HEK293 (cell line): ENCODE measurements around the gene AHCYL1.

Source experiments
- CTCF ChIA-PET: fragments of 350-600 bp; formaldehyde crosslinking; extraction: SDS; loops from one replicate; lab custom pipeline; 2021; ENCODE audit warnings: antibody characterized with exemption; lab: Yijun Ruan, JAX
- POLR2A ChIA-PET: fragments of 300-600 bp; formaldehyde crosslinking; extraction: SDS; loops from one replicate; lab custom pipeline; 2020; ENCODE audit warnings: antibody characterized with exemption, inconsistent platforms; lab: Yijun Ruan, JAX
- H3K27ac ChIP-seq: fragments of 200-500 bp; sonication (Bioruptor generic); 2 replicates; pipeline ENCODE4 v1.5.1; 2014; ENCODE audit warnings: low read depth, low read length, control low read depth, inconsistent platforms; ENCODE audit errors: extremely low read depth
- H3K36me3 ChIP-seq, 2 experiments: fragments of 200-500 bp in 1 of 2; sonication (Bioruptor generic) in 1 of 2; 1 replicate in 1 of 2; 2 replicates in 1 of 2; pipeline ENCODE4 v1.5.1; 2014 to 2017; ENCODE audit warnings: inconsistent platforms in 2 of 2, low read length in 2 of 2; ENCODE audit not compliant: control insufficient read depth in 2 of 2, insufficient read depth in 1 of 2
- H3K4me1 ChIP-seq: fragments of 200-500 bp; sonication (Bioruptor generic); 2 replicates; pipeline ENCODE4 v1.5.1; 2014; ENCODE audit warnings: mild to moderate bottlenecking, low read length, inconsistent platforms; ENCODE audit not compliant: control insufficient read depth, insufficient read depth
- H3K4me3 ChIP-seq: 2 replicates; pipeline ENCODE4 v1.5.1; 2011; ENCODE audit warnings: low read depth, mild to moderate bottlenecking, control low read depth, low read length, moderate library complexity
- H3K9me3 ChIP-seq: fragments of 200-500 bp; sonication (Bioruptor generic); 2 replicates; pipeline ENCODE4 v1.5.1; 2014; ENCODE audit warnings: low read depth, low read length, inconsistent platforms; ENCODE audit not compliant: control insufficient read depth, insufficient read depth
- GLI2 ChIP-seq: fragments of 450-650 bp; formaldehyde crosslinking; IDR thresholded peaks from 2 replicates; pipeline ENCODE4; 2017; ENCODE audit warnings: missing biosample characterization, missing genetic modification characterization, low read depth, borderline replicate concordance
- GLI4 ChIP-seq: fragments of 450-650 bp; formaldehyde crosslinking; IDR thresholded peaks from 2 replicates; pipeline ENCODE4 v1.5.1; 2016; ENCODE audit warnings: missing biosample characterization, missing genetic modification characterization
- IKZF3 ChIP-seq: fragments of 450-650 bp; IDR thresholded peaks from 2 replicates; pipeline ENCODE4 v1.5.0; 2018; ENCODE audit warnings: missing biosample characterization, mild to moderate bottlenecking, missing genetic modification characterization, moderate library complexity
- KLF10 ChIP-seq: fragments of 450-650 bp; IDR thresholded peaks from 2 replicates; pipeline ENCODE4 v1.5.1; 2018; ENCODE audit warnings: missing biosample characterization, mild to moderate bottlenecking, missing genetic modification characterization
- KLF9 ChIP-seq: fragments of 450-650 bp; formaldehyde crosslinking; IDR thresholded peaks from 2 replicates; pipeline ENCODE4 v1.5.1; 2016; ENCODE audit warnings: missing biosample characterization, missing genetic modification characterization, low read depth
- PRDM1 ChIP-seq: fragments of 450-650 bp; formaldehyde crosslinking; IDR thresholded peaks from 2 replicates; pipeline ENCODE4; 2016; ENCODE audit warnings: missing biosample characterization, missing genetic modification characterization
- REPIN1 ChIP-seq: fragments of 450-650 bp; formaldehyde crosslinking; IDR thresholded peaks from 2 replicates; pipeline ENCODE4 v1.5.1; 2017; ENCODE audit warnings: missing biosample characterization, missing genetic modification characterization, low read depth
- SCRT1 ChIP-seq: fragments of 450-650 bp; formaldehyde crosslinking; IDR thresholded peaks from 2 replicates; pipeline ENCODE4 v1.5.1; 2016; ENCODE audit warnings: missing biosample characterization, missing genetic modification characterization, borderline replicate concordance
- ZBTB17 ChIP-seq: fragments of 450-650 bp; formaldehyde crosslinking; IDR thresholded peaks from 2 replicates; pipeline ENCODE4 v1.5.1; 2016; ENCODE audit warnings: missing biosample characterization, missing genetic modification characterization
- ZBTB8A ChIP-seq: fragments of 450-650 bp; formaldehyde crosslinking; IDR thresholded peaks from 2 replicates; pipeline ENCODE4 v1.5.1; 2016; ENCODE audit warnings: missing biosample characterization, missing genetic modification characterization
- ZNF18 ChIP-seq: fragments of 450-650 bp; formaldehyde crosslinking; IDR thresholded peaks from 2 replicates; pipeline ENCODE4 v1.5.1; 2016; ENCODE audit warnings: missing biosample characterization, missing genetic modification characterization
- ZNF292 ChIP-seq: fragments of 450-650 bp; formaldehyde crosslinking; IDR thresholded peaks from 2 replicates; pipeline ENCODE4 v1.5.1; 2016; ENCODE audit warnings: low read depth, missing biosample characterization, missing genetic modification characterization, borderline replicate concordance
- ZNF394 ChIP-seq: fragments of 450-650 bp; formaldehyde crosslinking; IDR thresholded peaks from 2 replicates; pipeline ENCODE4 v1.5.1; 2016; ENCODE audit warnings: missing biosample characterization, missing genetic modification characterization, mild to moderate bottlenecking, moderate library complexity, borderline replicate concordance
- ZNF529 ChIP-seq: fragments of 450-650 bp; formaldehyde crosslinking; IDR thresholded peaks from 2 replicates; pipeline ENCODE4 v1.5.1; 2017; ENCODE audit warnings: missing genetic modification characterization, missing biosample characterization; ENCODE audit not compliant: insufficient replicate concordance
- ZNF600 ChIP-seq: fragments of 450-650 bp; formaldehyde crosslinking; IDR thresholded peaks from 2 replicates; pipeline ENCODE4 v1.5.1; 2016; ENCODE audit warnings: missing biosample characterization, missing genetic modification characterization
- ZNF610 ChIP-seq: fragments of 450-650 bp; formaldehyde crosslinking; IDR thresholded peaks from 2 replicates; pipeline ENCODE4 v1.5.1; 2016; ENCODE audit warnings: missing biosample characterization, missing genetic modification characterization, borderline replicate concordance
- ZNF623 ChIP-seq: fragments of 450-650 bp; formaldehyde crosslinking; IDR thresholded peaks from 2 replicates; pipeline ENCODE4 v1.5.1; 2016; ENCODE audit warnings: missing biosample characterization, missing genetic modification characterization
- ZNF624 ChIP-seq: fragments of 450-650 bp; formaldehyde crosslinking; IDR thresholded peaks from 2 replicates; pipeline ENCODE4 v1.5.1; 2017; ENCODE audit warnings: missing biosample characterization, missing genetic modification characterization
- ZNF670 ChIP-seq: fragments of 450-650 bp; formaldehyde crosslinking; IDR thresholded peaks from 2 replicates; pipeline ENCODE4 v1.5.1; 2016; ENCODE audit warnings: missing biosample characterization, missing genetic modification characterization, low read depth
- ZNF677 ChIP-seq: fragments of 450-650 bp; IDR thresholded peaks from 2 replicates; pipeline ENCODE4 v1.5.0; 2018; ENCODE audit warnings: missing biosample characterization, mild to moderate bottlenecking, missing genetic modification characterization, moderate library complexity
- ZNF704 ChIP-seq: fragments of 450-650 bp; formaldehyde crosslinking; IDR thresholded peaks from 2 replicates; pipeline ENCODE4 v1.5.1; 2016; ENCODE audit warnings: missing biosample characterization, missing genetic modification characterization
- ZNF707 ChIP-seq: fragments of 450-650 bp; formaldehyde crosslinking; IDR thresholded peaks from 2 replicates; pipeline ENCODE4 v1.5.1; 2016; ENCODE audit warnings: missing biosample characterization, missing genetic modification characterization
- ZNF776 ChIP-seq: fragments of 450-650 bp; formaldehyde crosslinking; IDR thresholded peaks from 2 replicates; pipeline ENCODE4 v1.5.0; 2017; ENCODE audit warnings: missing biosample characterization, missing genetic modification characterization, borderline replicate concordance
- ZNF785 ChIP-seq: fragments of 450-650 bp; formaldehyde crosslinking; IDR thresholded peaks from 2 replicates; pipeline ENCODE4 v1.5.1; 2016; ENCODE audit warnings: missing biosample characterization, missing genetic modification characterization
- ZNF792 ChIP-seq: fragments of 450-650 bp; formaldehyde crosslinking; IDR thresholded peaks from 2 replicates; pipeline ENCODE4 v1.5.1; 2016; ENCODE audit warnings: missing biosample characterization, missing genetic modification characterization
- ZNF837 ChIP-seq: fragments of 450-650 bp; formaldehyde crosslinking; IDR thresholded peaks from 2 replicates; pipeline ENCODE4 v1.5.1; 2016; ENCODE audit warnings: missing biosample characterization, missing genetic modification characterization
- ZSCAN16 ChIP-seq: fragments of 450-650 bp; formaldehyde crosslinking; IDR thresholded peaks from 2 replicates; pipeline ENCODE4 v1.5.1; 2016; ENCODE audit warnings: missing biosample characterization, missing genetic modification characterization
- ZSCAN5A ChIP-seq: fragments of 450-650 bp; formaldehyde crosslinking; IDR thresholded peaks from 2 replicates; pipeline ENCODE4 v1.5.1; 2016; ENCODE audit warnings: missing biosample characterization, missing genetic modification characterization

The AHCYL1 gene

GRCh38 chr1:110070282-110070669, 85.7 kb downstream of the AHCYL1 start:
- Histone ChIP-seq H3K4me1 (no peaks in the 10 kb centered on the region), H3K27ac (no peak overlapping the region), H3K4me3 (no peak overlapping the region), H3K9me3 (no peaks in the 10 kb centered on the region)
- ChIA-PET CTCF (interaction anchor here (1.0 to 1.5 kb wide), 3 partner anchors 10 to 64 kb away, joined by 3 to 15 read pairs (median 7); no protein-coding TSS in a partner anchor), POLR2A (no interaction called here)
- no peak for TF ChIP-seq PRDM1
- TF ChIP-seq ZNF776 (tag by site-specific recombination): no peak
- TF ChIP-seq GLI4 (tag by site-specific recombination): no peak
- TF ChIP-seq ZNF529: no peak
- TF ChIP-seq ZNF18 (tag by site-specific recombination): no peak
- TF ChIP-seq ZNF610: no peak
- TF ChIP-seq ZNF292: no peak
- TF ChIP-seq ZSCAN5A (tag by site-specific recombination): no peak
- no peak for TF ChIP-seq ZNF792
- TF ChIP-seq ZNF704 (tag by site-specific recombination): no peak
- no peak for TF ChIP-seq ZNF394 (tag by site-specific recombination)
- no peak for TF ChIP-seq KLF10 (tag by site-specific recombination)
- TF ChIP-seq ZNF670: no peak
- no peak for TF ChIP-seq ZNF707
- no peak for TF ChIP-seq ZNF677
- TF ChIP-seq IKZF3: no peak
- no peak for TF ChIP-seq REPIN1 (tag by site-specific recombination)
- TF ChIP-seq ZNF600 (tag by site-specific recombination): no peak
- no peak for TF ChIP-seq ZBTB17 (tag by site-specific recombination)
- no peak for TF ChIP-seq SCRT1 (tag by site-specific recombination)
- TF ChIP-seq, all 188 proteins: peak for 0
- H3K36me3 ChIP-seq: no peaks in the 10 kb centered on the region

GRCh38 chr1:110070671-110071242, 86.2 kb downstream of the AHCYL1 start, which contains the start of gene ALX3:
ALX3 (minus strand) TSS chr1:110070672; CDS start chr1:110070612, 60 bp downstream.
- TF ChIP-seq ZNF670: no peak
- TF ChIP-seq GLI2 (tag by site-specific recombination): no peak
- no peak for TF ChIP-seq ZBTB8A (tag by site-specific recombination)
- no peak for TF ChIP-seq ZNF837 (tag by site-specific recombination)
- TF ChIP-seq KLF9 (tag by site-specific recombination): no peak
- TF ChIP-seq ZNF624 (tag by site-specific recombination): no peak
- TF ChIP-seq ZNF623 (tag by site-specific recombination): no peak
- no peak for TF ChIP-seq ZSCAN16 (tag by site-specific recombination)
- no peak for TF ChIP-seq ZNF785
- Histone ChIP-seq H3K36me3 (no peaks in the 10 kb centered on the region), H3K9me3 (no peaks in the 10 kb centered on the region), H3K27ac (no peak within 1 kb of the TSS), H3K4me1 (no peaks in the 10 kb centered on the region), H3K4me3 (no peak within 1 kb of the TSS)
- POLR2A ChIA-PET: no interaction called here
- CTCF ChIA-PET: interaction anchor here (1.0 to 1.8 kb wide), 6 partner anchors 11 to 63 kb away, joined by 3 to 15 read pairs (median 4); no protein-coding TSS in a partner anchor
